GM12872 (cell line): ENCODE results near the gene SOS1.

Experiments used
- TF ChIP-seq, protein P1 (sequence below): IDR thresholded peaks from 3 replicates; pipeline ENCODE4 v1.5.1; 2011; ENCODE audit warnings: low read depth, mild to moderate bottlenecking, low read length, moderate library complexity; ENCODE audit not compliant: insufficient read depth

SOS1 gene

DNA sequence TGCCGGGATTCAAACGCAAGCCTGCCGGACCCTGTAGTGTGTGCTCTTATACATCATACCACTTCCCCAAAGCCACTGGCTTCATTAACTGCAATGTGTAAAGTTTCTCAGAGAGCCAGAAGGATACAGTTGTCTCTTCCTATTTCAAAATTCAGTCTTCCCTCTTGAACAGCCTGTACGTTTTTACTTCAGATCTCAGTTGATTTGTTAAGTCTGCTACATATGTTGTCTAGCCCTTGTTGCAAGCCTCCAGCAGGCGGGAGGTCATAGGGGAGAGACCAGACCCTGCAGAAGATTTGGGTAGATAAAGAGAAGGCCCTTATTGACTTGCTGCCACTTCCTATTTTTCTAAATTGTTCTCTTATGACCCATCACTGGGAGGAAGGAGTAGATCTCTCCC lies 174.9 kb downstream of the SOS1 start:
- TF ChIP-seq, protein P1, sequence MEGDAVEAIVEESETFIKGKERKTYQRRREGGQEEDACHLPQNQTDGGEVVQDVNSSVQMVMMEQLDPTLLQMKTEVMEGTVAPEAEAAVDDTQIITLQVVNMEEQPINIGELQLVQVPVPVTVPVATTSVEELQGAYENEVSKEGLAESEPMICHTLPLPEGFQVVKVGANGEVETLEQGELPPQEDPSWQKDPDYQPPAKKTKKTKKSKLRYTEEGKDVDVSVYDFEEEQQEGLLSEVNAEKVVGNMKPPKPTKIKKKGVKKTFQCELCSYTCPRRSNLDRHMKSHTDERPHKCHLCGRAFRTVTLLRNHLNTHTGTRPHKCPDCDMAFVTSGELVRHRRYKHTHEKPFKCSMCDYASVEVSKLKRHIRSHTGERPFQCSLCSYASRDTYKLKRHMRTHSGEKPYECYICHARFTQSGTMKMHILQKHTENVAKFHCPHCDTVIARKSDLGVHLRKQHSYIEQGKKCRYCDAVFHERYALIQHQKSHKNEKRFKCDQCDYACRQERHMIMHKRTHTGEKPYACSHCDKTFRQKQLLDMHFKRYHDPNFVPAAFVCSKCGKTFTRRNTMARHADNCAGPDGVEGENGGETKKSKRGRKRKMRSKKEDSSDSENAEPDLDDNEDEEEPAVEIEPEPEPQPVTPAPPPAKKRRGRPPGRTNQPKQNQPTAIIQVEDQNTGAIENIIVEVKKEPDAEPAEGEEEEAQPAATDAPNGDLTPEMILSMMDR, result no peak

DNA sequence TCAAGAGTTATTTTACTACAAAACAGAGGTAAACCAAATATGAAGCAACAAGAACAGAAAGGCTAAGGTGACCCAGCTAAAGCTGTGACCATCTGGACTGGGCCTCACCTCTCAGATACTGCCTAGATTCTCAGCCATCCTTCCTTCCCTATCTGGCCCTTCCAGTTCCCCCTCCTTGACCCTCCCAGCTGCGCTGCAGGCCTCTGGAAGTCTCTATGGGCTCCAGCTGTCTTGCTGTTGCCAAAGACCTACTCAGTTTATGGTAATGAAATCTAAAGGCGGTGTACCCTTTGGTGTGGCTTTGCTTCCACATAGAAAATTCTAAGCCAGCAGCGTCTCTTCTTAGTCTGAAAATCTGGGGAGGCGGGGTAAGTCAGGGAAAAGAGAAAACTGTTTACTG lies 175.5 kb downstream of the SOS1 start:
- TF ChIP-seq, protein P1, result no peak

DNA sequence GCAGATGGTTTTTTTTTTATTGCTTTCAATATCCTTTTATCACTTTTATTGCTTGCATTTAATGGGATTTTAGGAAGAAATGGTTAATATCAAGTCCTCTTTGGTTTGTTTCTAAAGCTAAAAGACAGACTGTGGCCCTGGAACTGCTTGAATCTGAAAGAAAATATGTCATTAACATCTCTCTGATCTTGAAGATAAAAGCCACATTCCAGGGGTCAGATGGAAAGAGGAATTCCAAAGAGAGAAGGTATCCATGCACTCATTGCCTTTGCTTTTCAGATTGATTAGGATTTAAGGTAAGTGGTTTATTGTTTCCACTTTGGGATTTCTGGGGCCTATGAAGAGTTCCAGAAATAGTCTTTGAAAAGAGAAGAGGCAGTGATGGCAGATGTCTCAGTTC lies 177.1 kb downstream of the SOS1 start:
- TF ChIP-seq, protein P1, result no peak

DNA sequence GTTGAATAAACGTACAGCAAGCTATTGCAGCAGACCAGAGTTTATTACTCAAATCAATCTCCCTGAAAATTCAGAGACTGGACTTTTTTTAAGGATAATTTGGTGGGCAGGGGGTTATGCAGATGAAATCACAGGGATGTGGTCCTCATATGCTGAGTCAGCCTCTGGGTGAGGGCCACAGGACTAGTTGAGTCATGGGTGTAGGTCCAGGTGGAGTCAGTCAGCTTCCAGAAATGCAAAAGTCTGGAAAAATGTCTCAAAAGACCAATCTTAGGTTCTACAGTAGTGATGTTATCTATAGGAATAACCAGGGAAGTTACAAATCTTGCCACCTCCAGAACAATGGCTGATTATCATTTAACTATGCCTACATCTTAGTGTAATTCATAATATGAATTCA lies 180.1 kb downstream of the SOS1 start:
- TF ChIP-seq, protein P1, result no peak

DNA sequence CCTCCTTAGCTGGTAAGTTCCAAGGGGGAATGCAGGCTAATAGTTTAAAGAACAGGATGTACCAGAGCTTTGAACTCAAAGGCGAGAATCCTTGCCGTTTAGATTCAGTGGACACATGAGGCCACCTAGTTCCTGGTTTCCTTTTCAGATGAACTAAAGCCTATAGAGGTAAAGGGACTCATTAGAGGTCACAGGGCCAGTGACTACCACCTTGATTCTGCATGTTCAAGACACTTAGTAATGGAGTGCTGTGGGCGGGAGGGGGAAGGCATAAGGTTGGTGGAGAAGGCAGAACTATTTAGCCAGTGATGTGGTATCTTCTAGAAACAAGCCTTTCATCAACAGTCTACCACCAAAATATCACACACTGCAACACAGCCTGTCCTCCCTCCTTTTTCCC lies 183.3 kb downstream of the SOS1 start:
- TF ChIP-seq, protein P1, result no peak

DNA sequence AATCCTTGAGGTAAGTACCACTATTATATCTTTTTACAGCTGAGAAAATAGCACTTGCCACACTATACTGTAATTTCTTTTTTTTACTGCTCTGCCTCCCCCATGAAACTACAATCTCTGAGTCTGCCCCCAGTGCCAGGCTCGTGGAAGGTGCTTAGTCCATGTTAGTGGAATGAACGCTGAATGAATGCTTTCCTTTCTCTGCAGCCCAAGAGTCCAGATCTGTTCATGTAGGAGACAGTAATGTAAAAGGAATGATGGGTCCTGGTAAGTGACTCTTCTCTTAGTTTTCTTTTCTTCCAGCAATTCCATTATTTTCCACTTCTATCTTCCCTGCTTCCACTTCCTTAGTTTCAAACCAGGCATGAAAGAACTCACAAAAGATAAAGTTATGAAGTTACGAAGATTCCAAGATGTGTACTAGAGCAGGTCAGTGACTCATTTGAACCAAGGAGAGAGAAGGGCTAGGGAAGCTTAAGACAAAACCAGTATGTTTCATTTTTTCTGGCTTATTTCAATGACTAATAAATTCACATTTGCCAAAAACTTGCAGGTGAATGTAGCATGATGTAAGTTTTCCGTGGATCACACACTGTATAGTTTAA lies 185.2 kb downstream of the SOS1 start:
- TF ChIP-seq, protein P1, result no peak

DNA sequence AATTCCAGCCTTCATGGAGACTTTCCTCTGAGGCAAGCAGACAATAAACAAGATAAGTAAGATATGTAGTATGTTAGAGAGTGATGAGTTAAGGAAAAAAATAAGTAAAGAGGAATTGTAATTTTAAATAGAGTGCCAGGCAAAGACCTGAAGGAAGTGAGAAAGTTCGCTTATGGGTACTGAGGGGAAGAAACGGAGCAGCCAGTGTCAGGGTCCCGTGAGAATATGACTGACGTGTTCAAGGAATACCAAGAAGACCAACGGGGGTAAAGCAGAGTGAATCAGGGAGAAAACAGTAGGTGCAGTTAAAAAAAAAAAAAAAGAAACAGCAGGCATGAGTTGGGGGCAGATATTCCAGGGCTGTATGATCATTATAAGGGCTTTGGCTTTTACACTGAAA lies 186.1 kb downstream of the SOS1 start:
- TF ChIP-seq, protein P1, result no peak
